Hepatocyte (in vitro differentiated cells): ENCODE results near the gene SLC25A22. TPM values are rescaled to one million over a fixed set of nuclear protein-coding genes. Genes with fewer than 3 reads are reported as not detected.

Experiments used
- DNase-seq: peaks from one replicate; pipeline ENCODE4 v3.0.0-alpha.2; 2016; ENCODE audit warnings: low spot score
- H2AFZ ChIP-seq: fragments of 200-600 bp; sonication (generic); 2 replicates; pipeline ENCODE4 v1.6.0; 2016; ENCODE audit warnings: antibody characterized with exemption, mild to moderate bottlenecking
- H3K27ac ChIP-seq: fragments of 200-600 bp; sonication (generic); 2 replicates; pipeline ENCODE4 v1.5.1; 2016; ENCODE audit warnings: mild to moderate bottlenecking
- H3K27me3 ChIP-seq: fragments of 200-600 bp; sonication (generic); 2 replicates; pipeline ENCODE4 v1.6.1; 2016
- H3K36me3 ChIP-seq: fragments of 200-600 bp; sonication (generic); replicated peaks from 2 replicates; pipeline ENCODE4 v1.5.1; 2016; ENCODE audit warnings: low read depth; ENCODE audit not compliant: insufficient read depth
- H3K4me1 ChIP-seq: fragments of 200-600 bp; sonication (generic); 2 replicates; pipeline ENCODE4 v1.5.1; 2016; ENCODE audit warnings: mild to moderate bottlenecking, moderate library complexity; ENCODE audit not compliant: insufficient read depth
- H3K4me2 ChIP-seq: fragments of 200-600 bp; sonication (generic); 2 replicates; pipeline ENCODE4 v1.6.0; 2016
- H3K4me3 ChIP-seq: fragments of 200-600 bp; sonication (generic); 2 replicates; pipeline ENCODE4 v1.5.1; 2016; ENCODE audit warnings: mild to moderate bottlenecking
- H3K79me2 ChIP-seq: fragments of 200-600 bp; sonication (generic); 2 replicates; pipeline ENCODE4 v1.6.0; 2017; ENCODE audit warnings: mild to moderate bottlenecking
- H3K9me2 ChIP-seq: fragments of 200-600 bp; sonication (generic); replicated peaks from 2 replicates; pipeline ENCODE4 v1.6.0; 2017; ENCODE audit warnings: mild to moderate bottlenecking; ENCODE audit not compliant: insufficient read depth
- H3K9me3 ChIP-seq: fragments of 200-600 bp; sonication (generic); 2 replicates; pipeline ENCODE4 v1.5.1; 2016; ENCODE audit warnings: low read depth, mild to moderate bottlenecking
- H4K20me1 ChIP-seq: fragments of 200-600 bp; sonication (generic); 2 replicates; pipeline ENCODE4 v1.6.0; 2016; ENCODE audit warnings: mild to moderate bottlenecking; ENCODE audit not compliant: insufficient read depth, poor library complexity, severe bottlenecking
- EZH2 ChIP-seq: fragments of 200-600 bp; sonication (generic); IDR thresholded peaks from 2 replicates; pipeline ENCODE4 v1.6.1; 2016; ENCODE audit warnings: antibody characterized with exemption, mild to moderate bottlenecking, borderline replicate concordance
- EZH2phosphoT487 ChIP-seq: fragments of 200-600 bp; sonication (generic); IDR thresholded peaks from one replicate; pipeline ENCODE4 v1.6.1; 2018; ENCODE audit warnings: antibody characterized with exemption, mild to moderate bottlenecking, low read depth, moderate library complexity; ENCODE audit not compliant: unreplicated experiment, severe bottlenecking
- WGBS: methylation state at CpG from one replicate; pipeline ENCODE4 v1.1.6; 2016; ENCODE audit warnings: low lambda C conversion rate; ENCODE audit errors: missing lambda C conversion rate; 5-methylcytosine and 5-hydroxymethylcytosine counted together
- polyA plus RNA-seq: library from polyadenylated mRNA; unstranded; fragments of >200 nt; fragmentation: Nextera tagmentation; extraction: Ambion mirVana; gene quantifications from 2 replicates; pipeline ENCODE4 v1.2.1, GENCODE V29; 2016
- total RNA-seq: library from RNA; depleted of rRNA; stranded (reverse); fragments of >200 nt; gene quantifications from 2 replicates; pipeline ENCODE4 v1.2.3, GENCODE V29; 2014
- TF ChIP-seq, protein P1 (sequence below): fragments of 200-600 bp; sonication (generic); IDR thresholded peaks from 2 replicates; pipeline ENCODE4 v1.5.1; 2016; ENCODE audit warnings: antibody characterized with exemption, mild to moderate bottlenecking; ENCODE audit not compliant: poor library complexity

The SLC25A22 gene
- total and polyA plus RNA-seq, 2 experiments from 2014 or later, result 16.2 to 19.7 TPM

DNA sequence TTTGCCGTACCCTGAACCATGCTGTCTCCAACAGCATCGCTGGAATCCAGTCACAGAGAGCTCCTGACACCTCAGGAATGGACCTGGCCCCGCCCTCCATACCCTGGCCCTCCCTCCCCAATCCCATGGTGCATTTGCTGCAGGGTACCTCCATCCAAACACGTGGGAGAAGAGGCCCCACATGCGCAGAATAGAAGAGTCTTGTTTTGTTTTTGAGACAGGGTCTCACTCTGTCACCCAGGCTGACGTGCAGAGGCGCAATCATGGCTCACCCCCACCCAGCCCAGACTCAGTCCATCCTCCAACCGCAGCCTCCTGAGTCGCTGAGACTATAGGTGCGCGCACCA, 18.3 kb upstream of the SLC25A22 start:
- WGBS, result 84% methylated on average over 11 of the region's 11 CpGs
- Histone ChIP-seq H3K36me3 (no peaks in the 10 kb centered on the region), H3K27ac (no peak overlapping the region), H3K4me3 (no peak overlapping the region), H3K9me2 (no peaks in the 10 kb centered on the region), H3K4me2 (no peak overlapping the region), H3K27me3 (no peaks in the 10 kb centered on the region), H3K9me3 (no peaks in the 10 kb centered on the region), H4K20me1 (peaks cover 17% of the 10 kb centered on the region), H2AFZ (no peak overlapping the region), H3K79me2 (peaks cover 21% of the 10 kb centered on the region), H3K4me1 (peaks cover 16% of the 10 kb centered on the region)
- no peak for DNase-seq
- TF ChIP-seq EZH2phosphoT487, result no peak
- TF ChIP-seq, protein P1, sequence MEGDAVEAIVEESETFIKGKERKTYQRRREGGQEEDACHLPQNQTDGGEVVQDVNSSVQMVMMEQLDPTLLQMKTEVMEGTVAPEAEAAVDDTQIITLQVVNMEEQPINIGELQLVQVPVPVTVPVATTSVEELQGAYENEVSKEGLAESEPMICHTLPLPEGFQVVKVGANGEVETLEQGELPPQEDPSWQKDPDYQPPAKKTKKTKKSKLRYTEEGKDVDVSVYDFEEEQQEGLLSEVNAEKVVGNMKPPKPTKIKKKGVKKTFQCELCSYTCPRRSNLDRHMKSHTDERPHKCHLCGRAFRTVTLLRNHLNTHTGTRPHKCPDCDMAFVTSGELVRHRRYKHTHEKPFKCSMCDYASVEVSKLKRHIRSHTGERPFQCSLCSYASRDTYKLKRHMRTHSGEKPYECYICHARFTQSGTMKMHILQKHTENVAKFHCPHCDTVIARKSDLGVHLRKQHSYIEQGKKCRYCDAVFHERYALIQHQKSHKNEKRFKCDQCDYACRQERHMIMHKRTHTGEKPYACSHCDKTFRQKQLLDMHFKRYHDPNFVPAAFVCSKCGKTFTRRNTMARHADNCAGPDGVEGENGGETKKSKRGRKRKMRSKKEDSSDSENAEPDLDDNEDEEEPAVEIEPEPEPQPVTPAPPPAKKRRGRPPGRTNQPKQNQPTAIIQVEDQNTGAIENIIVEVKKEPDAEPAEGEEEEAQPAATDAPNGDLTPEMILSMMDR, result no peak

DNA sequence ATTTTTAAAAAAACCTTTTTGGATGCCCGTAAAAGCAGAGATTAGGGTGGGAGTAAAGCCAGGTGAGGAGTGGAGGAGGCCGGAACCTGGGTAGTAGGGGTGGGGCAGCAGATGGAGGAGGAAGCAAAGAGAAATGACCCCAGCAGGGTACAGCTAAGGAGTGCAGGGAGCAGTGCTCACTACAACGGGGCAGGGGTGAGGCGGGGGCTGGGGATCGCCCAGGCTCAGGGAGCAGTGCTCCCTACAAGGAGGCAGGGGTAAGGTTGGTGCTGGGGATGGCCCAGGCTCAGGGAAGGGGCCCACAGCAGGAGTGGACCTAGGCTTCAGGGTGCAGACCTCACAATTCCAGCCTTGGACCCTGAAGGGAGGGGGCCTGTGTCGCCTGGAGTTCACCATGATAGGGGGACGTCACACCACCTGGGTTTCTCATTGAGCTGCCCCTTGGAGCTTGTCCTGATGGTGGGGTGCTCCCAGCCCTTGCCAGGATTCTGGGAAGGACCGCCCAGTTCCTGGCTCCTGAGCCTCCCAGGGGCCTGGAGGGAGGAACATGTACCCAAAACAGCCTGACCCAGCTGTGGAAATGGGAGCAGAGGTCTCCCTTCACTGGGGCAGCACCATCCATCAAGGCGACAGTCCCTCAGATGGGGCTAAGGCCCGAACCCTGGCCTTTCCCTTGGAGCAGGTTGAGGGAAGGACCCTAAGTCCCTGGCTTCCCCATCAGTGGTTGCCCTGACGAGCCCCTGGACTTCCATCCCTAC, 17.8 kb upstream of the SLC25A22 start:
- 95% methylated on average over 9 of the region's 11 CpGs for whole genome bisulfite sequencing
- Histone ChIP-seq H3K27me3 (no peaks in the 10 kb centered on the region), H3K4me3 (no peak overlapping the region), H3K4me2 (no peak overlapping the region), H3K9me3 (no peaks in the 10 kb centered on the region), H3K36me3 (no peaks in the 10 kb centered on the region), H3K79me2 (peaks cover 21% of the 10 kb centered on the region), H2AFZ (no peak overlapping the region), H3K27ac (no peak overlapping the region), H4K20me1 (peaks cover 17% of the 10 kb centered on the region), H3K4me1 (peaks cover 15% of the 10 kb centered on the region), H3K9me2 (no peaks in the 10 kb centered on the region)
- DNase-seq, result no peak
- TF ChIP-seq, protein P1, result no peak
- TF ChIP-seq EZH2, result no peak

GRCh38 chr11:813456-814096, 15.5 kb upstream of the SLC25A22 start:
- no peak overlapping the region for H2AFZ ChIP-seq
- no peaks in the 10 kb centered on the region for H3K27me3 ChIP-seq
- no peak overlapping the region for H3K4me3 ChIP-seq
- H3K36me3 ChIP-seq, result no peaks in the 10 kb centered on the region
- peaks cover 28% of the 10 kb centered on the region for H3K79me2 ChIP-seq
- no peaks in the 10 kb centered on the region for H3K9me3 ChIP-seq
- peaks cover 9% of the 10 kb centered on the region for H3K4me1 ChIP-seq
- no peak for DNase-seq
- H4K20me1 ChIP-seq, result peaks cover 22% of the 10 kb centered on the region
- WGBS, result 91% methylated on average over 9 of the region's 9 CpGs
- H3K9me2 ChIP-seq, result no peaks in the 10 kb centered on the region
- TF ChIP-seq, protein P1, result no peak
- TF ChIP-seq EZH2phosphoT487 (no peak), EZH2 (no peak)
- no peak overlapping the region for H3K4me2 ChIP-seq
- no peak overlapping the region for H3K27ac ChIP-seq
